Stimulated activated naive CD4-positive, alpha-beta T cell (primary cell): ENCODE data around the gene SIVA1.

ENCODE experiments used
- DNase-seq, 6 experiments: peaks; one replicate each; lab custom pipeline; 2025; lab: John Stamatoyannopoulos, UW

The SIVA1 gene, protein sequence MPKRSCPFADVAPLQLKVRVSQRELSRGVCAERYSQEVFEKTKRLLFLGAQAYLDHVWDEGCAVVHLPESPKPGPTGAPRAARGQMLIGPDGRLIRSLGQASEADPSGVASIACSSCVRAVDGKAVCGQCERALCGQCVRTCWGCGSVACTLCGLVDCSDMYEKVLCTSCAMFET

DNA sequence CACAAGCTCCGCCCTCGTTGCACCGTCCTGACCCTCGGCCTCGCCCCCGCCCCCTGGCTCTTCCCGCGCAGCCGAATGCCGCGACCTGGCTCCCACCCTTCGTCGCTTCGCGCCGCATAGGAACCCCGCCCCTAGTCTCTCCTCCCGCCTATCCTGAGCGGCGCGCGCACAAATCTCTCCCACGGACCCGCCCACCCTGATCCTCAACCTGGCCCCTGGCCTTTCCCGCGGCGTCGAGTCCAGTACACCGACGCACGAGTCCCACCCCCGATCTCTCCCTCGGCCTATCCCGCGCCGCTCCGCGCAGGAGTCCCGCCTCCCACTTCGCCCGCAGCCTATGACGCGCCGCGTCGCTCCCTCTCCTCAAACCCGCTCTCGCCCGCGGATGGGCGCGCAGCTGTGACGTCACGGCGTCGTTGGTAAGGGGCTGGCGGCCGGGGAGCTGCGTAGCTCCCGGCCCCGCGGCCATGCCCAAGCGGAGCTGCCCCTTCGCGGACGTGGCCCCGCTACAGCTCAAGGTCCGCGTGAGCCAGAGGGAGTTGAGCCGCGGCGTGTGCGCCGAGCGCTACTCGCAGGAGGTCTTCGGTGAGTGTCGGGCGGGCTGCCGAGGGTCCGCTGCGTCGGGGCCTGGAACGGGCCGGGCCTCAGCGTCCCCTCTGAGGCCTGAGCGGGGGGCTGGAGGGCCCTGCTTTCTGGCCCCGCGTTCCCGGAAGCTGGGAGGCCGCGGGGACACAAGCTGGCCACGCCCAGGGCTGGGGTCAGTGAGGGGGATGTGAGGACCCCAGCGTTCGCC lies at the start of gene SIVA1:
Gene SIVA1 (plus strand): TSS at position 413 of the 793 bp plus-strand sequence. CDS start 55 bp downstream, at position 468.
- DNase-seq = peak; percentile 99 to 100 (median 100)

DNA sequence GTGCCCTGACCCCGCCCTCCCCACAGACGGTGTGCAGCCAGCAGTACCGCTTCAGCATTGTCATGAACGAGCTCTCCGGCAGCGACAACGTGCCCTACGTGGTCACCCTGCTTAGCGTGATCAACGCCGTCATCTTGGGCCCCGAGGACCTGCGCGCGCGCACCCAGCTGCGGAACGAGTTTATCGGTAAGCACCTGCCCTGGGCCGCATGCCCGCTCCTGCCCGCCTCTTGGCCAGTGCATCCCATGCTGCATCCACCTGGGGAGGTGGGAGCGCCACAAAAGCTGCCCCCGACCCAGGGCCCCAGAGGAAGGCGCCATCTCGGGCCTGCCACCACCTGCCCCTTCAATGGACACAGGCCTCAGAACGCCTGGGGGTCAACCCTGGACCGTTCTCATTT lies 49.7 kb upstream of the SIVA1 start:
- no peak for DNase-seq

DNA sequence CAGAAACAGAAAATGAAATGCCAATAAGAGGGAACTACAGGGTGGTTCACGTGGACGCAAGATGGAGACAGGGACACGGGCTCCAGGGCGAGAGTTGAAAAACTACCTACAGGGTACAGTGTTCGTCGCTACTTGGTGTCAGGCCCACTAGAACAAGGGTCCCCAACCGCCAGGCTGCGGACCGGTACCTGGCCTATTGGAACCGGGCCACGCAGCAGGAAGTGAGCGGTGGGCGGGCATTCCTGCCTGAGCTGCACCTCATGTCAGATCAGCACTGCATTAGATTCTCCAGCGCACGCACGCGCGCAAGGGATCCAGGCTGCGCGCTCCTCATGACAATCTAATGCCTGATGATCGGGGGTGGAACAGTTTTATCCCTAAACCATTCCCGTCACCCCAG lies 48.7 kb upstream of the SIVA1 start:
- DNase-seq = no peak

DNA sequence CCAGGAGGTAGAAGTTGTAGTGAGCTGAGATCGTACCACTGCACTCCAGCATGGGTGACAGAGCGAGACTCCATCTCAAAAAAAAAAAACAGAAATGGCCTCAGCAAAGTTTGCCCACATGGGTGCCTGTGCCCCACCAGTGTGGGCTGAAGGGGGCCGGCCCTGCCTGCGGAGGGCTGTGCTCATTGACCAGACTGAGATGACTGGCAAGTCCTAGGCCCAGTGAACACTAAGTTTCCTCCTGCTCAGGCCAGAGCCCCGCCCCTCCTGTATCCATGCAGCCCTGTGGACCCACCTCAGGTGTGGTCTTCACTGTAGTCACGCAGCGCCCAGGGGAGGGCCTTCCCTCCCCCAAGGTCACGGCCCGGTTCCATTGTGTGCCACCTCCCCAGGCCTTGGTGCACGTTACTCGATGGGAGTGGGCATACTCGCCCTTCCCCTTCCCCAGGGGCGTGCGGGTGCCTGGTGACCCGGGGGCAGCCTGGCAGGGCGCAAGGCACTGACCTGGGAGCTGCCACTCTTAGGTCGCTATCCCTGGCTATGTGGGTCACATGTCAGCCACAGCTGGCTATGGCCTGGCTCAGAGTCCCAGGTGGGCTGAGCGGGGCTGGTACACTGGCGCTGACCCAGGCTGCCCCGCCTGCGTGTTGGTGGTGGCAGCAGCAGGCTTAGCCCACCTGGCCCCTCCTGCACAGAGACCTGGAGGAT lies 47.5 kb upstream of the SIVA1 start:
- no peak for DNase-seq

DNA sequence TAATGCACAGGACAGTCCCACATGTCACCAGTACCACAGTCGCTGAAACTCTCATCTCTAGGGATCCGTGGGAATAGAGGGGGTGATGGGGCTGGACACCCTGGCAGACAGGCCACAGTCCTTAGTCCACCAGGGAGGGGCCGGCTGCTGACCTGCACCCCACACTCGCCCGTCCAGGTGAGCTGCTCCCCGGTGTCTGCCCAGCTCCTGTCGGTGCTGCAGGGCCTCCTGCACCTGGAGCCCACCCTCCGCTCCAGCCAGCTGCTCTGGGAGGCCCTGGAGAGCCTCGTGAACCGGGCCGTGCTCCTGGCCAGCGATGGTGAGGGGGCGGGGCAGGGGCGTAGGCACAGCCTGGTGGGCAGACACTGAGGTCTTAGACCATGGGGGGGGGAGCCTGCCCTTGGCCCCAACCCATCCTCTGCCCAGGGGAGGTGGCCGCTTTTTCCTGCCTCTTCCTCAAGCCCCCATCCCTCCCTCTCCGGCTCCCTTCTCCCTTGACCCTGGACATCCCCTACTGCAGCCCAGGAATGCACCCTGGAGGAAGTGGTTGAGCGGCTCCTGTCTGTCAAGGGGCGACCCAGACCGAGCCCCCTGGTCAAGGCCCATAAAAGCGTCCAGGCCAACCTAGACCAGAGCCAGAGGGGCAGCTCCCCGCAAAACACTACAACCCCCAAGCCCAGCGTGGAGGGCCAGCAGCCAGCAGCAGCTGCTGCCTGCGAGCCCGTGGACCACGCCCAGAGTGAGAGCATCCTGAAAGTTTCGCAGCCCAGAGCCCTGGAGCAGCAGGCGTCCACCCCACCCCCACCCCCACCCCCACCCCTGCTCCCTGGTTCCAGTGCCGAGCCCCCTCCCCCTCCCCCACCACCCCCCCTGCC lies 46.0 kb upstream of the SIVA1 start:
- DNase-seq = no peak

DNA sequence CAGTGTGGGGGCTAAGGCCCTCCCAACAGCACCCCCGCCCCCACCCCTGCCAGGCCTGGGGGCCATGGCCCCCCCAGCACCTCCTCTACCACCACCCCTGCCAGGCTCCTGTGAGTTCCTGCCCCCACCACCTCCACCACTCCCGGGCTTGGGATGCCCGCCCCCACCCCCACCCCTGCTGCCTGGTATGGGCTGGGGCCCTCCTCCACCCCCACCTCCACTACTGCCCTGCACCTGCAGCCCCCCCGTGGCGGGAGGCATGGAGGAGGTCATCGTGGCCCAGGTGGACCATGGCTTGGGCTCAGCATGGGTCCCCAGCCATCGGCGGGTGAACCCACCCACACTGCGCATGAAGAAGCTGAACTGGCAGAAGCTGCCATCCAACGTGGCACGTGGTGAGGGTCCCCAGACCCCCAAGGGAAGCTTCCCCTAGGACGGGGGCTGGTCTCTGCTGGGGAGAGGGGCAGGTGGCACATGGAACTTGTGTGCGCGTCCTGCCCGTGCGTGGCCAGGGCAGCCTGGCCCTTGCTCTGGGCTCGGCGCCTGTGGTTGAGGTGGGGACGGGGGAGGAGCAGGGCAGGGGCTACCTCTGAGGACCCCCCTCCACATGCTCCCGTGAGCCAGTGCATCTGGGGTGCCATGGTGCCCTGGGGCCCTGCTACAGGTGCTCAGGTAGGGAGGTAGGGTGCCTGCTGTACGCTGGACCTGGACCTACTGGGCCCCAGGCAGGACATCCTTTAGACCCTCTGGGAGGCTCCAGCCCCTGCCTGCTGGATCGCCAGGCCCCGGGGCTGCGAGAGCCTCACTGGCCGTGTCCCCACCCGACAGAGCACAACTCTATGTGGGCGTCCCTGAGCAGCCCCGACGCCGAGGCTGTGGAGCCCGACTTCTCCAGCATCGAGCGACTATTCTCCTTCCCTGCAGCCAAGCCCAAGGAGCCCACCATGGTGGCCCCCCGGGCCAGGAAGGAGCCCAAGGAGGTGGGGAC lies 45.0 kb upstream of the SIVA1 start:
- DNase-seq = no peak

DNA sequence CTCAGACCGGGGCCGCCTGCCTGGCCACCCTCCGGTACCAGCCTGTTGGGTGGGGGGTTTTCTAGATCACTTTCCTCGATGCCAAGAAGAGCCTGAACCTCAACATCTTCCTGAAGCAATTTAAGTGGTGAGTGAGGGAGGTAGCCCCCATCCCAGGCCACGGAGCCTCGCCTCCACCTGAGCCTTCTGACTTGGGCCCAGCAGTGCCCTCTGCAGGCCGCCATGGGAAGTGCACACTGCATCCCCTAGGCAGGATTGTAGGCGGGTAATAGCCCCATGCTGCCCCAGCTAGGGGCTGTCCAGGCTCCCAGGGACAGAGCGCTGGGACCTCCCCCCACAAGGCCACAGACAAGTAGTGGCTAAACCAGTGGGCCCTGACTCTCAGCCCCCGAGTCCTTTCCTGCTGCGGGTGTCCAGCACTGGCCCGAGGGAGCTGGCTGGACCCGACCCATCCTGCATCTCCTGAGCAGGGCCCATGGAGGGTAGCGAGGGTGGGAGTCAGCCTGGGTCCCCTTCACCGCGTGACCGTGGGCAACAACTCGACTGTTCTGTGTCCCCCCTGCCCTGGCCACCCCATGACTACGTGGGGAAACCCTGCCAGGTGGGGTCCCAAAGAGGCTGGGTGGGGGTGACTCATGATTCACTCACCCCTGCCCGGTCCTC lies 44.2 kb upstream of the SIVA1 start:
- peak; percentile 45 to 83 (median 61) for DNase-seq

DNA sequence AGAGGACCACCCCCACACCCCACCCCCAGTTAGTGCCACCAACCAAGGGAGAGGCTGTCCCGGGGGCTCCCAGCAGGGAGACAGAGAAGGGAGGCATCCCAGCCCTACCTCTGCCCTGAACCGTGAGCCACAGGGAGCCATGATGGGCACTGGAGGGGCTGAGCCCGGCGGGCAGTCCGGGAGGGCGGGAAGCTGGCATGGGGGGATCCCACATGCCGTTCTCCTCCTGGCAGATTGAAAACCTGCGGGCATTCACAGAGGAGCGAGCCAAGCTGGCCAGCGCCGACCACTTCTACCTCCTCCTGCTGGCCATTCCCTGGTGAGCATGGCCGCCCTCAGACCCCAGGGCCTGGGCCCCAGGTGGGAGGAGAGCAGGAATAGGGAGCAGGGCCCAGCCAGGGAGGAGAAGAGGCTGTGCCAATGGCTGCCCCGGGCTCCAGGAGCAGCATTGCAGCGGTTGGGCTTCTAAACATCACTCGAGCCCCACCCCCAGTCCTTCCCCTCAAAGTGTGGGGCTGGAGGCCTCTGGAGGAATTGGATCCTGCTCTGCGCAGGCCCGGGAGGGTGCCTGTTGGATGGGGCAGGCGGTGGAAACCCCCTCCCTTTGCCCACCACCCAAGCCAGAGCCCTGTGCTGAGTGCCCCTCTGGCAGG lies 43.4 kb upstream of the SIVA1 start:
- no peak for DNase-seq

DNA sequence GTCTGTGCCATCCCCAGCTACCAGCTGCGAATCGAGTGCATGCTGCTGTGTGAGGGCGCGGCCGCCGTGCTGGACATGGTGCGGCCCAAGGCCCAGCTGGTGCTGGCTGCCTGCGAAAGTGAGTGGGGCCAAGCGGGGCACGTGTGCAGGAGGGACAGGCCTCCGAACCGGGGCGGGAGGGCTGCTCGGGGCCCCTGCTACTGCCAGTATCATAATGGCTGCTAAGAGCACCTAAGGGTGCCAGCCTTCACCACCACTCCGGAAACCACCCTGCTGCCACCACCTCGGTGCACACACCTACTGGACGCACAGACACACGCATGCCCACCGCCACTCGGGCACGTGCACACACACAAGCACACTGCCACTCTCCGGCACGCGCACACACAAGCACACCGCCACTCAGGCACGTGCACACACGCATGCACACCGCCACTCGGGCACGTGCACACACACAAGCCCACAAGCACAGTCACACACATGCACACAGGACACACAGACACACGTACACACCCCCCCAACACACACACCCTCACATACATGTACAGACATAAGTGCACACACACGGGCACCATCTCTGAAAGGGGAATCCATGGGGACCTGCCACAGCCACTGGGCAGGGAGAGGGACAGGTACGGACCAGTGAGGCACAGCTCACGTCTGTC lies 42.7 kb upstream of the SIVA1 start:
- DNase-seq = no peak

DNA sequence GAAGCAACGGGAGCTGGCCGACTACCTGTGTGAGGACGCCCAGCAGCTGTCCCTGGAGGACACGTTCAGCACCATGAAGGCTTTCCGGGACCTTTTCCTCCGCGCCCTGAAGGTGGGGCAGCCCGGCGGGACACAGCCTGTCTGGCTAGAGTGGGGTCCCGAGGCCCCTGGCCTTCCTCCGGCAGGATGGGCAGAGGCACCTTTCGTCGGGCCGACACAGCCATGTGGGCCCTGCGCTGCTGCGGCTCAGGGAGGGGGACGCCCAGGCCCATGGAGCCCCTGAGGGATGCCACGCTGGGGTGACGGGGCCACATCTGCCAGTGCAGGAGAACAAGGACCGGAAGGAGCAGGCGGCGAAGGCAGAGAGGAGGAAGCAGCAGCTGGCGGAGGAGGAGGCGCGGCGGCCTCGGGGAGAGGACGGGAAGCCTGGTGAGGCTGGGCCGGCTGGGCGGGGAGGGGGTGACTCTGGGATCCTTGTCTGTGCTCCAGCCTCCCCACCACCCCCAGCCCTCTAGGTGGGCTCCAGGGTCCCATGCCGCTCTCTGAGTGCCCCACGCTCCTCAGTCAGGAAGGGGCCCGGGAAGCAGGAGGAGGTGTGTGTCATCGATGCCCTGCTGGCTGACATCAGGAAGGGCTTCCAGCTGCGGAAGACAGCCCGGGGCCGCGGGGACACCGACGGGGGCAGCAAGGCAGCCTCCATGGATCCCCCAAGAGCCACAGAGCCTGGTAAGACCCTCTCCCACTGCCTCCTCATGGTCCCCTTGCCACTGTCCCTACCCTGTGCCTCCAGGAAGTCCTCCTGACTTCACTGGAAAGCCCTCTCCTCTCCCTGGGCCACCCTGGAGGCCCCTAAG lies 39.8 kb upstream of the SIVA1 start:
- DNase-seq = no peak

DNA sequence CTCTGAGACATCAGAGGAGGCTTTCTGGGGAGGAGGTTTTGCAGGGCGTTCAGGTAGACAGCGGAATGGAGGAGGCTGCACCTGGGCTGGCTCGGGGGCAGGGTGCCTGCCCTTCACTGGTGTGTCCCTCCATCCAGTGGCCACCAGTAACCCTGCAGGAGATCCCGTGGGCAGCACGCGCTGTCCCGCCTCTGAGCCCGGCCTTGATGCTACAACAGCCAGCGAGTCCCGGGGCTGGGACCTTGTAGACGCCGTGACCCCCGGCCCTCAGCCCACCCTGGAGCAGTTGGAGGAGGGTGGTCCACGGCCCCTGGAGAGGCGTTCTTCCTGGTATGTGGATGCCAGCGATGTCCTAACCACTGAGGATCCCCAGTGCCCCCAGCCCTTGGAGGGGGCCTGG lies 38.9 kb upstream of the SIVA1 start:
- DNase-seq = no peak

DNA sequence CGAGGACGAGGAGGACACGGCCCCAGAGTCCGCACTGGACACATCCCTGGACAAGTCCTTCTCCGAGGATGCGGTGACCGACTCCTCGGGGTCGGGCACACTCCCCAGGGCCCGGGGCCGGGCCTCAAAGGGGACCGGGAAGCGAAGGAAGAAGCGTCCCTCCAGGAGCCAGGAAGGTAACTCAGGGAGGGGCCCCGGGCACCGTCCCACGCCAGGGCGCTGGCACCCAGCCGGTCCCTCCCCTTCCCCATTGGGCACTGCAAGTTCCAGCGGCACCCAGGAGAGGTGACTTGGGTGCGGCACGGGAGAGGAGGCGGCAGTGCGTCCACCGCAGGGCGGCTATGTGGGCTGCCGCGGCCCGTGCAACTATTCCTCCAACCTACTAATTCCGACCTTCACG lies 38.3 kb upstream of the SIVA1 start:
- DNase-seq = no peak

DNA sequence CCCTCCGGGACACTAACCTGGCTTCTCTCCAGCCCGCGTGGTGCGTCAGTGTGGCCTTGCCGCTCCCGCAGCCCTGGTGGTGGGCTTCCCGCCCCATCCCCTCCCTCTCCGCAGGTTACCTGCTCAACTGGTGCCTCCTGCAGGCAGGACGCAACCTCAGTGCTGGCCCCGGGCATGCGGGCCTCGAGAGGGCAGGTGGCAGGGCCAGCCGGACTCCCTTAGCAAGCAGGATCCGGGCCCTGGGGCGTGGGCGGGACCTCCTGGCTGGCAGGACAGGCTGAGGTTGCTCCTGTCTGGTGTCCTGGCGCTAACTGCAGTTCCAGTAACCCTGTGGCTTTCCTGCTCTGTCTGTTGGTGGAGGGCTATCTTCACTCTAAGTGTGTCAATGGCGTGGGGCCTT lies 37.5 kb upstream of the SIVA1 start:
- no peak for DNase-seq

DNA sequence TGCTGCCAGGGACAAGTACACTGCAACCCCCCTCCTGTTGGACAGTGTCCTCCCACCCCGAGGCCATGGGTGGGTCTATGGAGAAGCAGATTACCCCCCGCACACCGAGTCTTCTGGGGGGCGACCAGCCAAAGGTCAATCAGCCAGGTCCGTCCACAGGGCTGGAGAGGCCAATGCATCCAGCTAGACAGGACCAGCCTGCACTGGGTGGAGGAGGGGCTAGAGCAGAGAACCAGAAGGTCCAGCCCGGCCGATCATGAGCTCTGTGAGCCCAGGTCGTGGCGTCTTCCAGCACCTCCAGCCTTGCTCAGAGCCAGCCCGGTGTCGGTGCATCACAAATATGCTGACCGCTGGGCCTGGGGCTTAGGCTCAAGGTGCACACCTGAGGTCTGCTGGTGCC lies 37.1 kb upstream of the SIVA1 start:
- no peak for DNase-seq

DNA sequence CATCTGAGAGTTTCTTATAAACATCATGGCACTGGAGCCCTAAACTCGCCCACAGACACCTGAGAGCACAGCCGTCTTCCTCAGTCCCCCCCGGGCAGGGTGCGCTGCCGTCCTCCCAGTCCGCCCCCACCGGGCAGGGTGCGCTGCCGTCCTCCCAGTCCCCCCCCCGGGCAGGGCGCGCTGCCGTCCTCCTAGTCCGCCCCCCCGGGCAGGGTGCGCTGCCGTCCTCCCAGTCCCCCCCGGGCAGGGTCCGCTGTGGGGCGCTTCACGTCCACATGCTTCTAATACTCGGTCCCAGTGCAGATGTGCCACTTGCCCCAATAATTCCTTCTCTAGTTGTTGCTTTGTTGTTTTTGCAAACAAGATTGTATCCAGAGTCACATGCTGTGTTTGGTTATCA lies 35.8 kb upstream of the SIVA1 start:
- DNase-seq = no peak

DNA sequence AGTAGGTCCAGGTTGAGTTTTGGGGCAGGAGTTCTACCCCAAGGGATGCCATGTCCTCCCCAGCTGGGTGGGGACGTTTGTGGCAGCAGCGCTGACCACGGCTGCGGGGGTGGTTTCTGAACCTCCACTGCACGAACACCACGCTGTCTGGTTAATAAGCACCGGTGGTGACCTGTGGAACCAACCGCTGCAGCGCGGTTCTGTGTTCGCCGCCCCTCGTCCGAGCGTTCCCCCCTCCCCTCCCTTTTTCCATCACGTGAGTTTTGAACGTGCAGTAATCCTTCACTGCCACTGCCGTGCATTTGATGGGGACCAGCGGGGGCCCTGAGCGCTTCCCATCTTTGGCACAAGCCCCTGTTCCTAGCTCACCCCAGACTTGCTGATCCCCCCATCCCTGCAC lies 35.3 kb upstream of the SIVA1 start:
- DNase-seq = no peak

DNA sequence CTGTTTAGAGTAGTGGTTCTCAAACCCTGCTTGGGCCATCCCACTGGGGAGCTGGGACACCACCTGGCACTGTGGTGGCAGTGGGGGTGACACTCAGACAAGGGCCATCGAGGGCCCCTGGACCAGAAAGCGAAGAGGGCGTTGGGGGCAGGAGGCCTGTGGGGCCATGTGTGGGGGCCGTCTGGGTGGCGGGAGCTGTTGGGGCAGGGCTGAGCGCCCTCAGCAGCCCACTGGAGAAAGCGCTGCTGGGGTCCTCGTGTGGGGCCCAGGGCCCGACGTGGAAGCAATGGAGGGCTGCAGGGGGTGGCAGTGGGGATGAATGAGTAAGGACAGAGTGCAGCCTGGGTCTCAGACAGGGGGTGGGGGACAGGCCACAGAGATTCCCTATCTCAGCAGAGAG lies 34.8 kb upstream of the SIVA1 start:
- DNase-seq = no peak

DNA sequence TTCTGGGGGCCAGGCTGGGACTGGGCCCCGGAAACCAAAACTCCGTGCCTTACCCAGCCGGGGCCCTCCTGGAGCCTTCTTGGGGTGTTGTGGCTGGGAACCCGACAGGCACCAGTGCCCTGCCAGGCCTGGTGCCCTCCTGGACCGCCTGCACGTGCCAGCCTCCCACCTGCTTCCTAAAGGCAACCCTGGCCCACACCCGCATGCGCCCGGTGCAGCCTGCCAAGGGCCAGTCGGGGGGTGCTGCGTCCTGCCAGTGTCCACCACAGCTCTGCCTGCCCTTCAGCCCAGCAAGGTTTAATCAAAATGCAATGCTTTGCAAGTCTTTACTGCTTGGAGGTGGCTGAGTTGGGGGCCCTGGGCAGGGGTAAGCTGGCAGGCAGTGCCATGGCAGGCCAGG lies 34.1 kb upstream of the SIVA1 start:
- no peak for DNase-seq
